Measurements from ENCODE around the gene EWSR1.

Gene EWSR1

GRCh38 chr22:29326481-29326880 is 58.4 kb downstream of the EWSR1 start:
- TF ChIP-seq CTCF (IDR thresholded peaks at IDR 0.05; ENCODE audit: low read depth, low read length, missing control alignments): no peak
- no peak for DNase-seq (ENCODE audit: low read depth)
- H3K4me3 ChIP-seq (ENCODE audit: low read depth, low read length): no peak overlapping the region
- in situ Hi-C loops (cut with HindIII; ENCODE audit: low sequenced_read_pairs): no loop called here

- no peak overlapping the region for H3K4me3 ChIP-seq (ENCODE audit: low read depth, low read length)
- no peak for TF ChIP-seq CTCF (IDR thresholded peaks at IDR 0.05; ENCODE audit: low read depth, low read length, missing control alignments)
- in situ Hi-C loops (cut with HindIII; ENCODE audit: low sequenced_read_pairs): no loop called here
- no peak for DNase-seq (ENCODE audit: low read depth)
Measured at GRCh38 chr22:29327089-29327764, 59.2 kb downstream of the EWSR1 start.

- no peak for DNase-seq (ENCODE audit: low read depth)
- H3K4me3 ChIP-seq (ENCODE audit: low read depth, low read length): no peak overlapping the region
- in situ Hi-C loops (cut with HindIII; ENCODE audit: low sequenced_read_pairs): no loop called here
- TF ChIP-seq CTCF (IDR thresholded peaks at IDR 0.05; ENCODE audit: low read depth, low read length, missing control alignments): no peak
Measured at GRCh38 chr22:29328055-29328454, 60.0 kb downstream of the EWSR1 start.

- no peak for TF ChIP-seq CTCF (IDR thresholded peaks at IDR 0.05; ENCODE audit: low read depth, low read length, missing control alignments)
- H3K4me3 ChIP-seq (ENCODE audit: low read depth, low read length): no peak overlapping the region
- in situ Hi-C loops (cut with HindIII; ENCODE audit: low sequenced_read_pairs): no loop called here
- no peak for DNase-seq (ENCODE audit: low read depth)
Measured at GRCh38 chr22:29328566-29329500, 60.8 kb downstream of the EWSR1 start.

- in situ Hi-C loops (cut with HindIII; ENCODE audit: low sequenced_read_pairs): no loop called here
- DNase-seq (ENCODE audit: low read depth): no peak
- no peak for TF ChIP-seq CTCF (IDR thresholded peaks at IDR 0.05; ENCODE audit: low read depth, low read length, missing control alignments)
- H3K4me3 ChIP-seq (ENCODE audit: low read depth, low read length): no peak overlapping the region
Measured at GRCh38 chr22:29329581-29329980, 61.5 kb downstream of the EWSR1 start.

GRCh38 chr22:29330291-29330690 is 62.2 kb downstream of the EWSR1 start:
- DNase-seq (ENCODE audit: low read depth): no peak
- no peak for TF ChIP-seq CTCF (IDR thresholded peaks at IDR 0.05; ENCODE audit: low read depth, low read length, missing control alignments)
- no peak overlapping the region for H3K4me3 ChIP-seq (ENCODE audit: low read depth, low read length)
- in situ Hi-C loops (cut with HindIII; ENCODE audit: low sequenced_read_pairs): no loop called here

All from astrocyte of the cerebellum (primary cell).